AG10803 (cell line): ENCODE measurements around the gene SCGN.

Source experiments
- DNase-seq: peaks from one replicate; pipeline ENCODE4 v3.0.0; 2010; ENCODE audit warnings: low read depth
- H3K4me3 ChIP-seq: 2 replicates; pipeline ENCODE4 v1.5.1; 2011; ENCODE audit warnings: mild to moderate bottlenecking, low read length, control low read depth
- CTCF ChIP-seq: conservative IDR thresholded peaks from 2 replicates; pipeline ENCODE4 v1.5.1; 2011; ENCODE audit warnings: mild to moderate bottlenecking, low read length, control low read depth, inconsistent platforms

SCGN gene

GRCh38 chr6:25652007-25652515 lies at the start of gene SCGN:
Gene SCGN (plus strand): TSS chr6:25652215. CDS start chr6:25652404, 189 bp downstream.
- DNase-seq: peak; percentile 49
- H3K4me3 ChIP-seq: no peak within 1 kb of the TSS
- no peak for TF ChIP-seq CTCF

- no peak for TF ChIP-seq CTCF
These were observed 49.4 kb upstream of the SCGN start for GRCh38 chr6:25602674-25602982.

DNA sequence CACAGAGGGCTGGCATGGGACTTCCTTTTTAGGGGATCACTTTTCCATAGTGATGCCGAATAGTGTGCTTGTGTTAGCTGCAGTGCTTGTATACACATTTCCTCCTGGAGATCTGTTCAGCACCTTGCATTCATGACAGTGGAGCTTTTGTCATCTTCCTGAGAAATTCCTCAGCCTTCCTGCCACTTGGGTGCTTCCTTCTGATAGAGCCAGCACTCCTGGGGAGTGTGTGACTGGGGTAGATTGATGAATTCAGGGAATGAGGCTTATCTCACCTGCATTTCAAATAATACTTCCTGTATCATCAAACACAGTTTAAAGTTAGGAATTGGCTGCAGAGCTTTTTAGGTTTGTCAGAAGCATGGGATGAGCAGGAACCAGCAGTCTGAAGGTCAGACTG lies 48.8 kb upstream of the SCGN start:
- no peak overlapping the region for H3K4me3 ChIP-seq
- no peak for DNase-seq
- TF ChIP-seq CTCF: no peak

More at GRCh38 chr6:25602674-25602982, 49.4 kb upstream of the SCGN start:
- no peak for DNase-seq
- H3K4me3 ChIP-seq: no peak overlapping the region

DNA sequence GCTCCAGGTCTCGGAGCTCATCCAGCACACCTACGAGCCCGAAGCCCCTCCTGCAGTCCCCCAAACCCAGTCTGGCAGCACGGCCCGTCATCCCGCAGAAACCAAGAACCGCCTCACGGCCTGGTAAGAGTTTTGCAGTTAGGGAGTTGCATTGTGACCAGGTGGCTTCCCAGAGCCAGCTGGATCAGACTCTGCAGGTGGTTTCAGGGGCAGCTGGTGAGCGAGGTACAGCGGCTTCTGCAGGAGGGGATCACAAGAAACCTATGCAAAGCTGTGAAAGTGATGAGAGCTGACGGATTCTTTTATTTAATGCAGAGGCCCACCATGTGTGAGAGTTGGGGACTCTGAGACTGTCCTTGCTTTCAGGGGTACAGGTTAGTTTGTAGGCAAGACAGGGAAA lies 45.9 kb upstream of the SCGN start:
- no peak for TF ChIP-seq CTCF
- DNase-seq: no peak
- no peak overlapping the region for H3K4me3 ChIP-seq

DNA sequence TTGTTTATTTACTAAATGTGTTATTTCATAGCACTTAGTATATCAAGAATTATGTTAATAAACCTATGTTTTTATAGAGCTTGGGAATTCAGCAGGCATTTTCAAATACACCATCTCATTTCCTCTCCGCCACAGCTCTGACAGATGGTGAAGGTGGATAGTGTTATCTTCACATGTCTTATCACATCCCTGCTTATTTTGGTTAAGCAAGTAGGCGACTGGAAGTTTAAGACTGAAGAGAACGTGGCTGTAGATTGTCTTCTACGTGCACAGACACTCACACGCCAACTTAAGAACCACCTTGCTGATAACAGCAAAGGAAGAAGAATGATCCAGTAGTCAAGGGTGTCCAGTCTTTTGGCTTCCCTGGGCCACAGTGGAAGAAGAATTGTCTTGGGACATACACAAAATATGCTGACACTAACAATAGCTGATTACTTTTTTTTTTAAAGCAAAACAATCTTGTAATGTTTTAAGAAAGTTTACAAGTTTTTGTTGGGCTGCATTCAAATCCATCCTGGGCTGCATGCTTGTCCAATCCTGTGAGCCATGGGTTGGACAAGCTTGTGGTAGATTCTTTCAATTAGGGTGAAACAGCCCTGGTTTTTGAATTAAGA lies 43.3 kb upstream of the SCGN start:
- DNase-seq: no peak
- H3K4me3 ChIP-seq: no peak overlapping the region
- TF ChIP-seq CTCF: no peak

DNA sequence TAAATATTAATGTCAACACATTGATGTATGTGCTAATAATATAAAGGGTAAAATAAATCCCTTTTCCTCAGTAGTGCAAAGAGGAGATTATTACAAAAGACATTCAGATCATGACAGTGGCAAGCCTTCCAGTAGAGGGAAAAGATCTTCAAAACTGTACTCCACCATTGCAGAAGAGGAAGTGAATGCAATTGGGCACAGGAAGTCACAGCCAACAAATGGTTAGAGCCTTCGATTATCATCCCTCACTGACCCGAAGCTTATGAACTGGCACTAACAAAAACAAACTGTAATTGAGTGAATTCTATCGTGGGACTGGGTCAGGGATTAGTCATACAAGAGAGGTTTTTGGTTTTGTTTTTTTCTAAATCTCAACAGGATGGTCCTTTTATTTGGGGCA lies 39.3 kb upstream of the SCGN start:
- TF ChIP-seq CTCF: no peak
- no peak for DNase-seq
- no peak overlapping the region for H3K4me3 ChIP-seq

GRCh38 chr6:25613415-25613814 lies 38.6 kb upstream of the SCGN start:
- TF ChIP-seq CTCF: no peak
- no peak overlapping the region for H3K4me3 ChIP-seq
- DNase-seq: no peak
